MM.1S (cell line): Measurements from ENCODE around the gene ZNF740.

Source experiments
- DNase-seq: peaks from one replicate; pipeline ENCODE4 v3.0.0-alpha.2; 2015
- H2AFZ ChIP-seq: fragments of 300-600 bp; sonication (generic); 2 replicates; pipeline ENCODE4 v1.6.0; 2016; ENCODE audit warnings: antibody characterized with exemption, low read length
- H3F3A ChIP-seq: fragments of 300-600 bp; sonication (generic); 2 replicates; pipeline ENCODE4 v1.6.1; 2016; ENCODE audit warnings: mild to moderate bottlenecking, antibody characterized with exemption, low read length, moderate library complexity, mixed read lengths; ENCODE audit not compliant: insufficient read depth
- H3K27ac ChIP-seq: fragments of 300-600 bp; sonication (generic); 2 replicates; pipeline ENCODE4 v1.5.1; 2016; ENCODE audit warnings: mild to moderate bottlenecking, low read length
- H3K27me3 ChIP-seq: fragments of 300-600 bp; sonication (generic); replicated peaks from 2 replicates; pipeline ENCODE4 v1.6.0; 2016; ENCODE audit warnings: low read length; ENCODE audit not compliant: insufficient read depth
- H3K36me3 ChIP-seq: fragments of 300-600 bp; sonication (generic); replicated peaks from 2 replicates; pipeline ENCODE4 v1.6.1; 2016; ENCODE audit warnings: mild to moderate bottlenecking, low read length, mixed read lengths; ENCODE audit not compliant: insufficient read depth
- H3K4me1 ChIP-seq: fragments of 300-600 bp; sonication (generic); 2 replicates; pipeline ENCODE4 v1.6.1; 2016; ENCODE audit warnings: low read length, mixed read lengths
- H3K4me2 ChIP-seq: fragments of 300-600 bp; sonication (generic); 2 replicates; pipeline ENCODE4 v1.6.0; 2016; ENCODE audit warnings: low read depth, low read length
- H3K4me3 ChIP-seq: fragments of 300-600 bp; sonication (generic); 2 replicates; pipeline ENCODE4 v1.5.1; 2016; ENCODE audit warnings: low read length, mixed read lengths
- H3K79me2 ChIP-seq: fragments of 300-600 bp; sonication (generic); 2 replicates; pipeline ENCODE4 v1.6.1; 2016; ENCODE audit warnings: mixed run types, low read length, mixed read lengths
- H3K9ac ChIP-seq: fragments of 300-600 bp; sonication (generic); 2 replicates; pipeline ENCODE4 v1.6.1; 2016; ENCODE audit warnings: low read length, mixed read lengths
- H3K9me2 ChIP-seq: fragments of 300-600 bp; sonication (generic); replicated peaks from 2 replicates; pipeline ENCODE4 v1.6.1; 2016; ENCODE audit warnings: mild to moderate bottlenecking, low read length, mixed read lengths; ENCODE audit not compliant: insufficient read depth
- H3K9me3 ChIP-seq: fragments of 300-600 bp; sonication (generic); replicated peaks from 2 replicates; pipeline ENCODE4 v1.6.1; 2016; ENCODE audit warnings: mild to moderate bottlenecking, low read length, mixed read lengths; ENCODE audit not compliant: insufficient read depth
- H4K20me1 ChIP-seq: fragments of 300-600 bp; sonication (generic); 2 replicates; pipeline ENCODE4 v1.6.1; 2016; ENCODE audit warnings: mild to moderate bottlenecking, low read length, moderate library complexity, mixed read lengths; ENCODE audit not compliant: insufficient read depth
- EZH2 ChIP-seq: fragments of 300-600 bp; sonication (generic); optimal IDR thresholded peaks from 2 replicates; pipeline ENCODE3; 2017; ENCODE audit warnings: low read depth, mild to moderate bottlenecking, antibody characterized with exemption, low read length, mixed read lengths
- EZH2phosphoT487 ChIP-seq: fragments of 300-600 bp; sonication (generic); IDR thresholded peaks from 2 replicates; pipeline ENCODE4 v1.6.1; 2018; ENCODE audit warnings: antibody characterized with exemption, low read length
- TF ChIP-seq, protein P1 (sequence below): fragments of 300-600 bp; sonication (generic); IDR thresholded peaks from 2 replicates; pipeline ENCODE4 v1.5.1; 2016; ENCODE audit warnings: antibody characterized with exemption, low read length, mixed read lengths

ZNF740 gene

DNA sequence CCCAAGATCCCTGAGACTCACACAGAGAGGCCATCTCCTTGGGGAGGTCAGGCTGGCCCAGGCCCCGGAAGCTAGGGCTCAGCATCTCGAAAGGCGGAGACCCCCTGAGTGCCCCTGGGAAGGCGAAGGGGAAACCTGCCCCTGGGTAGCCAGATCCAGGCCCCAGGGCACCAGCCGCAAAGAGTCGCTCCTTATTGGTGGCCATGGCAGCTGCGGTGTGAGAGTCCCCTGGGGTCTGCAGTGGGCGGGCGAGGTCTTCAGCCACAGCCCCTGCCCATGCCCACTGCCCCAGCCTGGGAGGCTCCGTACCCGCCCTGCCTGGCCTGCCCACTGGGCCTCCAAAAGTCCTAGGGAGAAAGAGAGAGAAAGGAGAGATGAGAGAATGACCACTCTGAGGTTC is 46.8 kb downstream of the ZNF740 start:
- no peak overlapping the region for H3K4me3 ChIP-seq
- H3K9me3 ChIP-seq = no peaks in the 10 kb centered on the region
- H3K9me2 ChIP-seq = no peaks in the 10 kb centered on the region
- peaks cover under 1% of the 10 kb centered on the region; the same call in 1 of the 2 replicates for H3F3A ChIP-seq
- no peak overlapping the region for H3K9ac ChIP-seq
- H3K79me2 ChIP-seq = peaks cover 7% of the 10 kb centered on the region
- no peak overlapping the region for H2AFZ ChIP-seq
- no peak for TF ChIP-seq EZH2phosphoT487
- TF ChIP-seq, protein P1, sequence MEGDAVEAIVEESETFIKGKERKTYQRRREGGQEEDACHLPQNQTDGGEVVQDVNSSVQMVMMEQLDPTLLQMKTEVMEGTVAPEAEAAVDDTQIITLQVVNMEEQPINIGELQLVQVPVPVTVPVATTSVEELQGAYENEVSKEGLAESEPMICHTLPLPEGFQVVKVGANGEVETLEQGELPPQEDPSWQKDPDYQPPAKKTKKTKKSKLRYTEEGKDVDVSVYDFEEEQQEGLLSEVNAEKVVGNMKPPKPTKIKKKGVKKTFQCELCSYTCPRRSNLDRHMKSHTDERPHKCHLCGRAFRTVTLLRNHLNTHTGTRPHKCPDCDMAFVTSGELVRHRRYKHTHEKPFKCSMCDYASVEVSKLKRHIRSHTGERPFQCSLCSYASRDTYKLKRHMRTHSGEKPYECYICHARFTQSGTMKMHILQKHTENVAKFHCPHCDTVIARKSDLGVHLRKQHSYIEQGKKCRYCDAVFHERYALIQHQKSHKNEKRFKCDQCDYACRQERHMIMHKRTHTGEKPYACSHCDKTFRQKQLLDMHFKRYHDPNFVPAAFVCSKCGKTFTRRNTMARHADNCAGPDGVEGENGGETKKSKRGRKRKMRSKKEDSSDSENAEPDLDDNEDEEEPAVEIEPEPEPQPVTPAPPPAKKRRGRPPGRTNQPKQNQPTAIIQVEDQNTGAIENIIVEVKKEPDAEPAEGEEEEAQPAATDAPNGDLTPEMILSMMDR = no peak
- no peak for TF ChIP-seq EZH2
- no peak for DNase-seq
- H3K36me3 ChIP-seq = no peaks in the 10 kb centered on the region
- no peaks in the 10 kb centered on the region for H4K20me1 ChIP-seq
- H3K4me2 ChIP-seq = no peak overlapping the region
- H3K27ac ChIP-seq = no peak overlapping the region
- no peaks in the 10 kb centered on the region for H3K27me3 ChIP-seq
- H3K4me1 ChIP-seq = peaks cover 7% of the 10 kb centered on the region; the same call in 1 of the 2 replicates

DNA sequence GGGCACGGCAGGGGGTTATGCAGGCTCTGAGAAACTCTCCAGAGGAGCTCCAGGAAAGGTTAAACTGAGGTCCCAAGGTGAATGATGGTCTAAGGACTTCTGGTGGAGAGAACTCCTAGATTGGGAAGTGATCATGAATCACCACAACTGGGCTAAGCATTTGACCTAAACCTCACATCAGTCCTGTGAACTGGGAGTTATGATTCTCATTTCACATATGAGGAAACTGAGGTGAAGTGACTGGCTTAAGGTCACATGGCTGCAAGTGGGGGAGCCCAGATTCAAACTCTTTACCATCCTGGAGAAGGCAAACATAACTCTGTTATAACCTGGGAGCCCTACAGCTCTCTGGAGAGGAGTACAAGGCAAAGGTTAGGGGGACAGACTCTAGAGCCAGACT is 47.3 kb downstream of the ZNF740 start:
- Histone ChIP-seq H3K9me3 (no peaks in the 10 kb centered on the region), H3K36me3 (no peaks in the 10 kb centered on the region), H3K4me2 (no peak overlapping the region), H3K9me2 (no peaks in the 10 kb centered on the region), H3K27me3 (no peaks in the 10 kb centered on the region), H3K9ac (no peak overlapping the region), H2AFZ (no peak overlapping the region), H3K4me1 (peaks cover 4% of the 10 kb centered on the region; the same call in 1 of the 2 replicates), H4K20me1 (no peaks in the 10 kb centered on the region), H3K79me2 (peaks cover 7% of the 10 kb centered on the region), H3F3A (peaks cover 5% of the 10 kb centered on the region), H3K27ac (no peak overlapping the region), H3K4me3 (no peak overlapping the region)
- TF ChIP-seq EZH2 (no peak), EZH2phosphoT487 (no peak)
- TF ChIP-seq, protein P1 = no peak
- no peak for DNase-seq

DNA sequence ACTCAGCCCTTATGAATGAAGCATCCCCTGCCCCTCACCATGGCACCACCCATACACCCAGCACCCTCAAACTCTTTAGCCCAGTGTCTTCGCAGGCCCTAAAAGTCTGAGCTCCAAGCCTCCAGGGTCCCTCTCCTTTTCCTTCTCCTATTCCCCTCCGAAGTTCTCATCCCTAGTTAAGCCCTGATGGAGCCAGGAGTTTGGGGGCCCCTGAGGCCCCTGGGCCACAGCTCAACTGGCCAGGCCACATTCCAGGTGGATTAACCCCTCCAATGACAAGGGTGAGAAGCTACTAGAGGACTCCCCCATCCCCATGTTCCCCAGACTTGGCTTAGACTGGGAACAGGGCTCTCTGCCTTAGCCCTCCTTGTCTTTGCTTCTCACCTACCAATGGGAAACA is 48.9 kb downstream of the ZNF740 start:
- Histone ChIP-seq H3K9me3 (no peaks in the 10 kb centered on the region), H3K27ac (no peak overlapping the region), H3F3A (peaks cover 11% of the 10 kb centered on the region), H4K20me1 (no peaks in the 10 kb centered on the region), H3K4me1 (peaks cover 12% of the 10 kb centered on the region), H3K79me2 (peaks cover 7% of the 10 kb centered on the region), H3K9me2 (no peaks in the 10 kb centered on the region), H3K36me3 (no peaks in the 10 kb centered on the region), H2AFZ (no peak overlapping the region), H3K27me3 (no peaks in the 10 kb centered on the region), H3K4me2 (no peak overlapping the region), H3K9ac (no peak overlapping the region), H3K4me3 (no peak overlapping the region)
- no peak for DNase-seq
- TF ChIP-seq EZH2 = no peak
- TF ChIP-seq, protein P1 = no peak
- TF ChIP-seq EZH2phosphoT487 = no peak
